Hepatocyte (in vitro differentiated cells): ENCODE data around the gene DYNLT5.

Source experiments
- CTCF ChIP-seq: fragments of 200-600 bp; sonication (generic); IDR thresholded peaks from 2 replicates; pipeline ENCODE4 v1.5.1; 2016; ENCODE audit warnings: antibody characterized with exemption, mild to moderate bottlenecking; ENCODE audit not compliant: poor library complexity
- EZH2 ChIP-seq: fragments of 200-600 bp; sonication (generic); IDR thresholded peaks from 2 replicates; pipeline ENCODE4 v1.6.1; 2016; ENCODE audit warnings: antibody characterized with exemption, mild to moderate bottlenecking, borderline replicate concordance

- TF ChIP-seq CTCF (no peak), EZH2 (no peak)
These were observed 1.1 kb upstream of the DYNLT5 start for GRCh38 chr1:66751160-66751559.
